ENCODE results near the gene GPATCH1. TPM values are rescaled to one million over a fixed set of nuclear protein-coding genes. Genes with fewer than 3 reads are reported as not detected.

Gene GPATCH1
- total and polyA plus RNA-seq, 2 of the 8 experiments (the other 6 are each of a cell fraction or from before 2014, with no cell fraction given): 4.3 to 8.2 TPM

DNA sequence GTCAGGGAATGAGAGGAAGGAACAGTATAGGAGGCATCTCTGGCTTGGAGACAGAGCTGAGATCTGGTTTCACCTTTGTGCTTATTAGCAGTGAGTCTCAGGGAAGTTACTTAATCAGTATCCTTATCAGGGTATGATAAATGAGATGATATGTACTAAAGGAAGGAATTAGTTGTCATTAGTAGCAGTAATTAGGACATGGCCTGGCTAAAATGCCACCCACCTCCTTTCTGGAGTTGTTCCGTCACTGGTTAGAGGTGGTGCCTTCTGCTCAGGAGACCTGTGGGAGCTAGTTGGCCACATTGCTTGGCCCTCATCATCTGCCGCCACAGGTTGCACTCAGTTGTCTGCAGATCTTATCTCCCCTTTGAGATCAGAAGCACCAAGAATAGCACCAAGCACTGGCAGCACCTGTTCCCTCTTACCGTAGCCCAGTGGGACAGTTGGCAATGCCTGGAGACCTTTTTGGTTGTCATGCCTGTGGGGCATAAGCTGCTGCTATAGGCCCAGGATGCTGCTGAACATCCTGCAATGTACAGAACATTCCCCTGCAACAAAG, 4.7 kb downstream of the GPATCH1 start:
- H3K4me3 ChIP-seq (ENCODE audit: extremely low read depth in 1 of 4, insufficient read depth in 2 of 4, low read depth in 3 of 4, low read length in 4 of 4): no peak overlapping the region
- TF ChIP-seq RXRA (IDR thresholded peaks at IDR 0.05; ENCODE audit: insufficient read depth, low read depth, low read length) (no peak), HDAC2 (IDR thresholded peaks at IDR 0.05; ENCODE audit: borderline replicate concordance in 1 of 2, low read depth in 2 of 2, low read length in 2 of 2) (no peak), JUND (IDR thresholded peaks at IDR 0.05; ENCODE audit: low read length) (no peak)

More for the DNA sequence above, 4.7 kb downstream of the GPATCH1 start:
- ChIA-PET POLR2A (ENCODE audit: partially characterized antibody) (interaction anchor here (0.5 kb wide), 1 partner anchor 463 kb away, joined by 3 read pairs; no protein-coding TSS in a partner anchor), CTCF (ENCODE audit: partially characterized antibody) (interaction anchor here (0.7 to 0.8 kb wide), 2 partner anchors 110 to 408 kb away, joined by 3 to 4 read pairs; no protein-coding TSS in a partner anchor)
- no peak for FAIRE-seq
- H2BK20ac ChIP-seq (ENCODE audit: low read length): no peak overlapping the region
- H3K27ac ChIP-seq (ENCODE audit: low read depth, low read length): no peak overlapping the region
- peaks cover 0 to 3% of the 10 kb centered on the region in 2 experiments for H4K20me1 ChIP-seq (replicated peaks in 1 of 2; ENCODE audit: control insufficient read depth in 1 of 2, insufficient read depth in 2 of 2, low read length in 2 of 2)
- no peak overlapping the region for H2BK15ac ChIP-seq (ENCODE audit: low read length)
- no peak overlapping the region for H4K8ac ChIP-seq (ENCODE audit: extremely low read depth, insufficient read depth, low read length)
- peaks cover 3 to 6% (median 3%) of the 10 kb centered on the region in 4 experiments; a peak in 6 of 8 replicates for H3K36me3 ChIP-seq (ENCODE audit: control insufficient read depth in 2 of 4, insufficient read depth in 4 of 4, low read length in 3 of 4)
- H3K23ac ChIP-seq (ENCODE audit: insufficient read length): no peak overlapping the region
- no peak overlapping the region for H2BK120ac ChIP-seq (replicated peaks; ENCODE audit: low read depth, low read length)
- H3K27me3 ChIP-seq (replicated peaks in 1 of 4; ENCODE audit: control insufficient read depth in 3 of 4, extremely low read depth in 1 of 4, insufficient read depth in 3 of 4, low read length in 3 of 4): no peaks in the 10 kb centered on the region
- H4K5ac ChIP-seq (ENCODE audit: insufficient read length, low read depth, low read length): no peak overlapping the region
- H3K18ac ChIP-seq (ENCODE audit: extremely low read depth, low read length): no peak overlapping the region
- 98% methylated on average over 3 of the region's 3 CpGs; no CpG with 5 or more reads in 1 of the 2 experiments for WGBS, 2 experiments (ENCODE audit: extremely low coverage in 1 of 2, insufficient coverage in 1 of 2, insufficient read length in 1 of 2, insufficient replicate concordance in 2 of 2, low coverage in 1 of 2, low lambda C conversion rate in 2 of 2, missing lambda C conversion rate in 1 of 2)
- H3K56ac ChIP-seq (replicated peaks; ENCODE audit: insufficient read length, low read depth, low read length): no peak overlapping the region
- no peak overlapping the region for H2BK5ac ChIP-seq (ENCODE audit: low read depth, low read length)
- no peaks in the 10 kb centered on the region for H3K9me3 ChIP-seq (ENCODE audit: insufficient read depth in 2 of 2, low read depth in 1 of 2, low read length in 1 of 2)
- H3K9ac ChIP-seq (replicated peaks in 1 of 4; ENCODE audit: extremely low read depth in 1 of 4, low read depth in 3 of 4, low read length in 3 of 4): no peak overlapping the region
- H3K4me2 ChIP-seq (ENCODE audit: insufficient read depth in 1 of 2, low read depth in 2 of 2, low read length in 2 of 2): no peak overlapping the region
- no peak overlapping the region for H2BK12ac ChIP-seq (ENCODE audit: low read depth, low read length)
- no peak overlapping the region for H2AK5ac ChIP-seq (ENCODE audit: low read depth, low read length)
- no peak overlapping the region for H4K91ac ChIP-seq (replicated peaks; ENCODE audit: insufficient read length, low read length)
- H3K79me1 ChIP-seq (ENCODE audit: low read depth, low read length): peaks cover 5% of the 10 kb centered on the region
- peaks cover 0 to 5% (median 1%) of the 10 kb centered on the region in 4 experiments; a peak in 3 of 7 replicates for H3K4me1 ChIP-seq (replicated peaks in 1 of 4; ENCODE audit: control insufficient read depth in 3 of 4, insufficient read depth in 4 of 4, low read length in 3 of 4)
- no peak overlapping the region for H3K4ac ChIP-seq (replicated peaks; ENCODE audit: insufficient read length, low read depth, low read length)
- no peak overlapping the region for H3K14ac ChIP-seq (ENCODE audit: insufficient read length)
- no peak overlapping the region for H2AFZ ChIP-seq (ENCODE audit: low read length)
- peaks cover 0 to 9% of the 10 kb centered on the region in 2 experiments; a peak in 1 of 4 replicates for H3K79me2 ChIP-seq (ENCODE audit: control insufficient read depth in 1 of 2, insufficient read depth in 2 of 2, low read length in 2 of 2)
- no peak for DNase-seq (ENCODE audit: low read depth in 1 of 2, low spot score in 2 of 2)
- peaks cover 12% of the 10 kb centered on the region for H3K23me2 ChIP-seq (ENCODE audit: low read depth, low read length)
